Measurements from ENCODE around the gene PARVB.

- TF ChIP-seq, protein P1, sequence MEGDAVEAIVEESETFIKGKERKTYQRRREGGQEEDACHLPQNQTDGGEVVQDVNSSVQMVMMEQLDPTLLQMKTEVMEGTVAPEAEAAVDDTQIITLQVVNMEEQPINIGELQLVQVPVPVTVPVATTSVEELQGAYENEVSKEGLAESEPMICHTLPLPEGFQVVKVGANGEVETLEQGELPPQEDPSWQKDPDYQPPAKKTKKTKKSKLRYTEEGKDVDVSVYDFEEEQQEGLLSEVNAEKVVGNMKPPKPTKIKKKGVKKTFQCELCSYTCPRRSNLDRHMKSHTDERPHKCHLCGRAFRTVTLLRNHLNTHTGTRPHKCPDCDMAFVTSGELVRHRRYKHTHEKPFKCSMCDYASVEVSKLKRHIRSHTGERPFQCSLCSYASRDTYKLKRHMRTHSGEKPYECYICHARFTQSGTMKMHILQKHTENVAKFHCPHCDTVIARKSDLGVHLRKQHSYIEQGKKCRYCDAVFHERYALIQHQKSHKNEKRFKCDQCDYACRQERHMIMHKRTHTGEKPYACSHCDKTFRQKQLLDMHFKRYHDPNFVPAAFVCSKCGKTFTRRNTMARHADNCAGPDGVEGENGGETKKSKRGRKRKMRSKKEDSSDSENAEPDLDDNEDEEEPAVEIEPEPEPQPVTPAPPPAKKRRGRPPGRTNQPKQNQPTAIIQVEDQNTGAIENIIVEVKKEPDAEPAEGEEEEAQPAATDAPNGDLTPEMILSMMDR (IDR thresholded peaks at IDR 0.05), result no peak
- no peak for TF ChIP-seq POLR2A (IDR thresholded peaks at IDR 0.05)
Measured at GRCh38 chr22:44192816-44193534, 168.9 kb downstream of the PARVB start.
